OCI-LY7 (cell line): Measurements from ENCODE around the gene CLPSL2. TPM values are rescaled to one million over a fixed set of nuclear protein-coding genes. Genes with fewer than 3 reads are reported as not detected.

Source experiments
- BruUV-seq: library from RNA; stranded (reverse); fragments of 400-500 nt; replicated peaks from 2 replicates; lab custom pipeline; 2021; lab: Mats Ljungman, UMichigan
- CTCF ChIA-PET: fragments of 300-600 bp; sonication (Branson Sonifier 250); formaldehyde crosslinking; loops from one replicate; lab custom pipeline; 2022; ENCODE audit warnings: antibody characterized with exemption; ENCODE audit not compliant: unreplicated experiment; lab: Charles Lee
- POLR2A ChIA-PET: fragments of 300-600 bp; sonication (Branson Sonifier 250); formaldehyde crosslinking; loops from one replicate; lab custom pipeline; 2022; ENCODE audit warnings: antibody characterized with exemption; lab: Charles Lee
- DNase-seq: peaks from one replicate; pipeline ENCODE4 v3.0.0-alpha.2; 2015; ENCODE audit warnings: low spot score
- H2AFZ ChIP-seq: fragments of 200-600 bp; sonication (generic), shearing (Covaris generic); 2 replicates; pipeline ENCODE4 v1.6.1; 2014; ENCODE audit warnings: mild to moderate bottlenecking, antibody characterized with exemption, low read length, moderate library complexity
- H3K27ac ChIP-seq: fragments of 200-600 bp; sonication (generic); 2 replicates; pipeline ENCODE4 v1.5.1; 2014; ENCODE audit warnings: mixed run types, low read depth, mild to moderate bottlenecking, moderate library complexity, low read length, inconsistent platforms; ENCODE audit not compliant: poor library complexity, severe bottlenecking
- H3K36me3 ChIP-seq: fragments of 200-600 bp; sonication (generic); 2 replicates; pipeline ENCODE4 v1.6.1; 2014; ENCODE audit warnings: mild to moderate bottlenecking, antibody characterized with exemption, low read length, moderate library complexity, mixed read lengths; ENCODE audit not compliant: insufficient read depth
- H3K4me1 ChIP-seq: fragments of 200-600 bp; sonication (generic); 2 replicates; pipeline ENCODE4 v1.5.1; 2014; ENCODE audit warnings: mild to moderate bottlenecking, low read length; ENCODE audit not compliant: insufficient read depth, poor library complexity, severe bottlenecking
- H3K4me2 ChIP-seq: fragments of 200-600 bp; sonication (generic); 2 replicates; pipeline ENCODE4 v1.6.1; 2014; ENCODE audit warnings: mild to moderate bottlenecking, low read length
- H3K4me3 ChIP-seq: fragments of 200-600 bp; sonication (generic); 2 replicates; pipeline ENCODE4 v1.5.1; 2014; ENCODE audit warnings: mild to moderate bottlenecking, low read depth, low read length; ENCODE audit not compliant: poor library complexity, severe bottlenecking
- H3K79me2 ChIP-seq: fragments of 200-600 bp; sonication (generic); 2 replicates; pipeline ENCODE4 v1.6.1; 2016; ENCODE audit warnings: low read depth, mild to moderate bottlenecking, low read length, moderate library complexity, mixed read lengths; ENCODE audit not compliant: insufficient read depth
- H3K9me2 ChIP-seq: fragments of 200-600 bp; sonication (generic); 2 replicates; pipeline ENCODE4 v1.6.1; 2016; ENCODE audit warnings: mild to moderate bottlenecking, low read length, mixed read lengths; ENCODE audit not compliant: insufficient read depth
- H3K9me3 ChIP-seq: fragments of 200-600 bp; sonication (generic); 2 replicates; pipeline ENCODE4 v1.6.1; 2014; ENCODE audit warnings: mild to moderate bottlenecking, mixed run types, low read length, mixed read lengths
- H4K20me1 ChIP-seq: fragments of 200-600 bp; sonication (generic); 2 replicates; pipeline ENCODE4 v1.6.1; 2014; ENCODE audit warnings: mild to moderate bottlenecking, antibody characterized with exemption, low read length, moderate library complexity, mixed read lengths; ENCODE audit not compliant: insufficient read depth
- EZH2phosphoT487 ChIP-seq: fragments of 200-600 bp; sonication (generic); IDR thresholded peaks from 2 replicates; pipeline ENCODE4 v1.6.1; 2018; ENCODE audit warnings: low read depth, borderline replicate concordance, mild to moderate bottlenecking, mixed run types, antibody characterized with exemption, low read length, moderate library complexity, mixed read lengths
- intact Hi-C: fragments of 100-400 bp; cut with micrococcal nuclease; formaldehyde crosslinking; loops from one replicate; pipeline ENCODE4 v1.10.0; 2022; ENCODE audit not compliant: unreplicated experiment
- total RNA-seq, 2 experiments: library from RNA; depleted of rRNA in 1 of 2; stranded (reverse); fragments of >200 nt in 1 of 2; shearing (Covaris generic) in 1 of 2; gene quantifications; 2 replicates each; pipeline ENCODE4 v1.2.3, GENCODE V29; 2014 to 2022
- TF ChIP-seq, protein P1 (sequence below): fragments of 200-600 bp; sonication (generic); conservative IDR thresholded peaks from 2 replicates; pipeline ENCODE4 v1.5.1; 2014; ENCODE audit warnings: mild to moderate bottlenecking, antibody characterized with exemption, low read length, moderate library complexity, mixed read lengths

Gene CLPSL2
- total RNA-seq, 2 experiments from 2014 or later, result not detected

DNA sequence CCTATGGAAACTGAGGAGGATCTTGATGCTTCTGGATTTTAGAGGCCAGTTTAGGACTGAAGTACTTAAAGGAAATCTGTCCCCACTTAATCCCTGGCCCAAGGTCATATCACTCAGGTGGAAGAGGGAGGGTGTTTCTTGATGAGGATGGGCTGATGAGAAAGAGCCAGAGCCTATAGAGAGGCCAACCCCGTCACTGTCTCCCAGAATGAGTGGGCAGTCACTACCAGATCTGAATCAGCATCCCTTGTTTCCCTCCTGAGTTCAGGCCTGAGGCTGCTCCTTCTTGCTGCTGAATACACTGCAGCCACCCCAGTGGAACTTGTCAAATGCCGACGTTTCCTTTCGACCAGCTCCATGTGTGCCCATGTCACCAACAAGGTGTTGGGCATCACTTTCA lies 24.8 kb upstream of the CLPSL2 start:
- H3K4me2 ChIP-seq, result no peak overlapping the region
- H2AFZ ChIP-seq, result no peak overlapping the region
- H3K9me3 ChIP-seq, result peaks cover 9% of the 10 kb centered on the region; the same call in 1 of the 2 replicates
- BruUV-seq, result no TSS peak
- H4K20me1 ChIP-seq, result no peaks in the 10 kb centered on the region
- no peaks in the 10 kb centered on the region for H3K36me3 ChIP-seq
- POLR2A ChIA-PET, result interaction anchor here (0.8 kb wide), 1 partner anchor 12 kb away, joined by 3 read pairs; no protein-coding TSS in a partner anchor
- intact Hi-C loops, result loop anchor here (10.0 kb wide), 1 partner anchor 203 kb away; no protein-coding TSS in a partner anchor
- no peak overlapping the region for H3K4me3 ChIP-seq
- no peaks in the 10 kb centered on the region for H3K79me2 ChIP-seq
- H3K4me1 ChIP-seq, result no peaks in the 10 kb centered on the region
- no peak for DNase-seq
- CTCF ChIA-PET, result no interaction called here
- H3K9me2 ChIP-seq, result no peaks in the 10 kb centered on the region
- no peak overlapping the region for H3K27ac ChIP-seq
- no peak for TF ChIP-seq EZH2phosphoT487
- TF ChIP-seq, protein P1, sequence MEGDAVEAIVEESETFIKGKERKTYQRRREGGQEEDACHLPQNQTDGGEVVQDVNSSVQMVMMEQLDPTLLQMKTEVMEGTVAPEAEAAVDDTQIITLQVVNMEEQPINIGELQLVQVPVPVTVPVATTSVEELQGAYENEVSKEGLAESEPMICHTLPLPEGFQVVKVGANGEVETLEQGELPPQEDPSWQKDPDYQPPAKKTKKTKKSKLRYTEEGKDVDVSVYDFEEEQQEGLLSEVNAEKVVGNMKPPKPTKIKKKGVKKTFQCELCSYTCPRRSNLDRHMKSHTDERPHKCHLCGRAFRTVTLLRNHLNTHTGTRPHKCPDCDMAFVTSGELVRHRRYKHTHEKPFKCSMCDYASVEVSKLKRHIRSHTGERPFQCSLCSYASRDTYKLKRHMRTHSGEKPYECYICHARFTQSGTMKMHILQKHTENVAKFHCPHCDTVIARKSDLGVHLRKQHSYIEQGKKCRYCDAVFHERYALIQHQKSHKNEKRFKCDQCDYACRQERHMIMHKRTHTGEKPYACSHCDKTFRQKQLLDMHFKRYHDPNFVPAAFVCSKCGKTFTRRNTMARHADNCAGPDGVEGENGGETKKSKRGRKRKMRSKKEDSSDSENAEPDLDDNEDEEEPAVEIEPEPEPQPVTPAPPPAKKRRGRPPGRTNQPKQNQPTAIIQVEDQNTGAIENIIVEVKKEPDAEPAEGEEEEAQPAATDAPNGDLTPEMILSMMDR, result no peak

DNA sequence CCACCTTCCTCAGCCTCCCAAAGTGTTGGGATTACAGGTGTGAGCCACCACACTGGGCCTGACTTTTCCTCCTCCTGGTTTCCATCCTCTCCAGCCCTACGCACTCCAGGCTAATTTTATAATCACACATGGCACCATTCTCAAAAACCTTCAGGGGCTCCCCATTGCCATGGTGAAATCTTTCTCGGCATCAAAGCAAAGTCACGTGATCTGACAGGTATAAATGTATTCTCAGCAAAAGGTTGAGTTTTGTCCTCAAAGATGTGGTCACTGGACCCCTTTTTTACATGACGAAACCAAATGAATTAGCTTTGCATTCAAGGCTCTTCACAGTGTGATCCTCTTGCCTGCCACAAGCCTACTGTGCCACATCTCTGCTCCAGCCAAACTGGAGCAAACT lies 24.1 kb upstream of the CLPSL2 start:
- H2AFZ ChIP-seq, result no peak overlapping the region
- intact Hi-C loops, result loop anchor here (10.0 kb wide), 1 partner anchor 202 kb away; no protein-coding TSS in a partner anchor
- H3K27ac ChIP-seq, result no peak overlapping the region
- H3K4me2 ChIP-seq, result no peak overlapping the region
- H3K9me3 ChIP-seq, result peaks cover 9% of the 10 kb centered on the region; the same call in 1 of the 2 replicates
- CTCF ChIA-PET, result no interaction called here
- H3K36me3 ChIP-seq, result no peaks in the 10 kb centered on the region
- no peak for TF ChIP-seq EZH2phosphoT487
- TF ChIP-seq, protein P1, result no peak
- no peaks in the 10 kb centered on the region for H4K20me1 ChIP-seq
- BruUV-seq, result no TSS peak
- POLR2A ChIA-PET, result no interaction called here
- H3K9me2 ChIP-seq, result no peaks in the 10 kb centered on the region
- DNase-seq, result no peak
- no peaks in the 10 kb centered on the region for H3K79me2 ChIP-seq
- no peak overlapping the region for H3K4me3 ChIP-seq
- H3K4me1 ChIP-seq, result peaks cover 2% of the 10 kb centered on the region
